Stimulated activated CD4-positive, alpha-beta T cell treated with anti-CD3 and anti-CD28 coated beads, Interleukin-15, amount 100 ng/mL, for 1 hour (primary cell): ENCODE data around the gene RBMS3.
"Not testable (repeated sequence)": the region's sequence is repeated elsewhere in the genome, so short reads cannot be mapped to it uniquely, and the experiment has no call there.

ENCODE experiments used
- DNase-seq, 2 donors: peaks; one replicate each; pipeline ENCODE4 v3.0.0-alpha.2; 2020; ENCODE audit warnings: low read depth in 1 of 2, low spot score in 1 of 2

Gene RBMS3

DNA sequence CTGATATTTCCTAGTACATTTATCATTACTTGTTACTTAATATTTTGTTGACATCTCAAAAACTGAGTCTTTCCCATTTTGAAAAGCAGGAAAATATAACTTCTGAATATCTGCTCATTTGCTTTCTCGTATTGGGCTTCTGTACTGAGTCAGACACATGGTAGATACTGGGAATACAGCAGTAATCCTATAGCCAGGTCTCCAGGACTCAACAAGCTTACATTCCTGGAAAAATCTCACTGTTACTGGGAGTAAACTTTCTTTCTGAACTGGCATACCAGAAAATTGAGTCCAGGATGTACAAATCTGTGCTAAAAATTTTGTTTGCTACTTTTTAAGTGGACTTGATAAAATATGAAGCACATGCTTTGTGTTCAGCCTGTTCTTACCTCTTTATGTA lies 240.4 kb downstream of the RBMS3 start:
- no peak for DNase-seq

DNA sequence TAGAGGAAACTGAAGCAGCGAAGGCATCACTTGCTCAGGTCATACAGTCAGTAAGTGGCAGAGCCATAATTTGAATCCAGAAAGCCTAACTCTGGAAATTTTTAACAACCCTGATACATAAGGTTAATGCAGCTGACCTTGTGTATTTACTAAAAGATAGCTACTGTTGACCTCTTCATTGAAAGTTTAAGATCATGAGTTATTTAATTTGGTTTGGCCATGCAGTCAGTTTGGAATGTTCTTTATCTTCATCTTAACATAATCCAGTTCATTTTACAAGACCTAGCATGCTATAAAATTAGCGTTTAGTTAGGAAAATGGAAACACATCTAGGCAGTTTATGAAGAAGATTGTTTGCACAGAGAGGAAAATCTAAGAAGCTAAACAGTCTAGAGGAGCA lies 240.9 kb downstream of the RBMS3 start:
- no peak for DNase-seq

DNA sequence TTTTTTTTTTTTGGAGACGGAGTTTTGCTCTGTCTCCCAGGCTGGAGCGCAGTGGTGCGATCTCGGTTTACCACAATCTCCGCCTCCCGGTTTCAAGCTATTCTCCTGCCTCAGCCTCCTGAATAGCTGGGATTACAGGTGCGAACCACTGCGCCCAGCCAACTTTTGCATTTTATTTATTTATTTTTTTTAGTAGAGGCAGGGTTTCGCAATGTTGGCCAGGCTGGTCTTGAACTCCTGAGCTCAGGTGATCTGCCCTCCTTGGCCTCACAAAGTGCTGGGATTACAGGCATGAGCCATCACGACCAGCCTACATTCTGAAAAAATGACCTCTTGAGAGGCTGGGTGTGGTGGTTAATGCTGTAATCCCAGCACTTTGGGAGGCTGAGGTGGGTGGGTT lies 243.6 kb downstream of the RBMS3 start:
- not testable (repeated sequence) for DNase-seq

DNA sequence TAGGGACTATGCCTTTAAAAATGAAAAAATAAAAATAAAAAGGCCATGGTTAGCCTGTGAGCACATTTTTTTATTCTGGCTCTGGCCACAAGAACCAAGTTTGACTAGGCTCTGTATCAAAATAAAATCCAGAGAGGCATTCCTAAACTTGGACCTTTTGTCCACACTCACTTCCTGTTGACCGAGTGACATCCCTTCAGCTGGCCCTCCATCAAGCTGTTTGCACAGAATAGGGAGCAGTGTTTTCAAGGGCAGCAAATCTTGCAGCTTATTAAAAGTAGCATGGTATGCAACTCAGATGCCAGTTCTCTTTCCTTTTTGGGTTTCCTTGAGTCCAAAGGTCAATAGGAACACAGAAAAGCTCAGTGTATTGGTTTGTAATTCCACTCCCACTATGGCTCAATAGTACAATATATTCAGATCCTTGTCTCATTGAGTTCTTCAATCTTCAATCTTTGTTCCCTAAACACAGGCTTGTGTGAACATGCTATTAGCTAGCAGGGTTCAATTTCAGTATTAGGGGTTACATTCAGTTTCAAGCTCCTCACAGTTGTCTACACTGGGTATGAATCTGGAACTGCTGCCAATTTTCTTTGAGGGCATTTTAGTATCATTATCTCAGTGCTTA lies 244.5 kb downstream of the RBMS3 start:
- no peak for DNase-seq

DNA sequence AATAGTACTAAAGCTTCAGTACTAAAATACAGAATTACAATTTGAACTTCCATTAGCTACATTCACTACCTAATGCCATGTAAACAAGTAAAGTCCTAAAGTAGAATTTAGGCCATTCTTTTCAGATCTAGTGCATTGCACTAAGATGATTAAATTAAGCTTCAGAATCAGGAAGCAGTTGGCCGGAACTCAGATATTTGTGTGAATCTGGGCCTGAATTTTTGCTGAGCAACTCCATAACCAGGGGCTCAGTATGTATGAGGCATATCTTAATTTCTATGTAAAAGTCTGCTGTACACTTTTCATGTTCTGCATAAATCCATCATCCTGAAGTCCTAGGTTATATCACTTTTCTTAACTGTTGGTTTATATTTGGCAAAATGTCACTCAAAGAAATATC lies 246.4 kb downstream of the RBMS3 start:
- no peak for DNase-seq

DNA sequence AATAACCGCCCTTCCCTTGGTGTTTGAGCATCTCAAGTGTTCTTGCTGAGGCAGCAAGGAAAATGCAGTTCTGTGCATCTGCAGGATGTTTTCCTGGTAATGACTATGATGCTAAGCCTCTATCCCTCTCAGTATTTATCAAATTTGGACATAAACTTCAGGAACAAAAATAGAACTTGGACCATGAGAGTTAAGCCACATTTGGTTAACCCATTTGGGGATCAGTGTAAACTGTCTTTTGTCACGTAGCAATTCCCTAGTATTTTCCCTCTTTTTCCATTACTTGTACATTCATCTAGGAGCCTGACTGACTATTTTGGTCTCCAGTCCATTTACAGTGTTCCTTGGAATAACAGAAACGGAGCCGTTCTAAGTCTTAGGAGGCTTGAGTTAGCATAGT lies 250.8 kb downstream of the RBMS3 start:
- no peak for DNase-seq

DNA sequence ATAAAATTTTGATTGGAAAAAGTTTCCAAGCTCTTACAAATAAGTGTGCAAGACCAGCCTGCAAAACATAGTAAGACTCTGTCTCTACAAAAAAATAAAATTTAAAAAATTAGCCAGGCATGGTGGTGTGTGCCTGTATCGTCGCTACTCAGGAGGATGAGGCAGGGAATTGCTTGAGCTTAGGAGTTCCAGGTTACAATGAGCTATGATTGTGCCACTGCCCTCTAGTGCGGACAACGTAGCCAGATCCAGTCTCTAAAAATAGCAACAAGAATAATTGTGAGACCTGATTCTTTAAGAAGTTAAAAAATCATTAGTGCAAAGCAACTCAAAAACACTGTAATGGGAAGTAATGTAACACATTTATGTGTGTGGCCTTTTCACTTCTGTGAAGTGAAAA lies 251.6 kb downstream of the RBMS3 start:
- DNase-seq = no peak

DNA sequence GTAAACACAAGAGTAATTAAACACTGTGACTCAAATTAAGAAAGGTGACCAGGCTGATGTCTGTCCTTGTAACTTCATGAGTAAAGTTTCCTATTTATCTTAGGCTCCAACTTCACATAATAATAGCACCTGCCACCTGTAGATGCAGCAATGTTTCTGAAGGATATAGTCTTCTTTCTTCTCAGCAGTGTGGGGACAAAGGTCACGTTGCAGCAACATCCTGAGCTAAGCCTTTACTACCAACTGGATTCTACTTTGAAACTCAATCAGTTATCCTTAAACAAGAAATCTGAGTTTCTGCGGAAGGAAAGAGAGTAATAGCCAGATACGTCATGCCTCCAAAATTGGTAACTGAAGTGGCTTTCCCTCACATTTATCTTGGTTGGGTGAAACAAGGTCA lies 253.1 kb downstream of the RBMS3 start:
- DNase-seq = no peak

DNA sequence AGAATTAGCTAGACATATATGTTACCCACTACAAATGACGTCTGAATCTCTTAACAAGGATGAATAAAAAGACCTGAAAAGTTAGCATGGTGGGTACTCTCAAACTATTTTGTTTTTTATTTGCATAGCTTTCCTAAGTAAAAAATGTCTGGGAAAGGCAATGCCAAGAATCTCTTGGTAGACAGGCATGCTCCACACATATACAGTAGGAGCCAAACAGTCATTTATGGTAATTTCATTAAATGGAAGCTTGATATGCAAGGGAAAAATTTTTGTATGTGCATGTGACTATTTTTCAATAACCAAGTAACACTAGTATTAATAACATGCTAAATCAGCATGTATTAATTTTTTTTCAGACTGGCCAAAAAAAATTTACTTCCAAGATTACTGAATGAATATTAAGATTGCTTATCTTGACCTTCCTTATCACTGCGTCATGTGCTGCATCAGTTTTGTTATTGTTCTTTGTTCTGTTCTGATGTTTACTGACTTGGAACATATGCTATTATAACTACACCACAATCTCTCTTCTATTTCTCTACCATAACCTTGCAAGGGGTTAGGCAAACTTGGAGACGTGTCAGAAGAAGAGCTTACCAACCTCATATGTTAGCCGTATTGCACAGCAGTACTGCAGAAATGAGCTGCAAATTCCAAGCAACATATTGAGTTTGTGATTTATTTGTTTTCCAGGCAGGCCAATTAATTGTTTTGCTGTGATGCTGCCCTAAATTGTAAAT lies 255.3 kb downstream of the RBMS3 start:
- no peak for DNase-seq

DNA sequence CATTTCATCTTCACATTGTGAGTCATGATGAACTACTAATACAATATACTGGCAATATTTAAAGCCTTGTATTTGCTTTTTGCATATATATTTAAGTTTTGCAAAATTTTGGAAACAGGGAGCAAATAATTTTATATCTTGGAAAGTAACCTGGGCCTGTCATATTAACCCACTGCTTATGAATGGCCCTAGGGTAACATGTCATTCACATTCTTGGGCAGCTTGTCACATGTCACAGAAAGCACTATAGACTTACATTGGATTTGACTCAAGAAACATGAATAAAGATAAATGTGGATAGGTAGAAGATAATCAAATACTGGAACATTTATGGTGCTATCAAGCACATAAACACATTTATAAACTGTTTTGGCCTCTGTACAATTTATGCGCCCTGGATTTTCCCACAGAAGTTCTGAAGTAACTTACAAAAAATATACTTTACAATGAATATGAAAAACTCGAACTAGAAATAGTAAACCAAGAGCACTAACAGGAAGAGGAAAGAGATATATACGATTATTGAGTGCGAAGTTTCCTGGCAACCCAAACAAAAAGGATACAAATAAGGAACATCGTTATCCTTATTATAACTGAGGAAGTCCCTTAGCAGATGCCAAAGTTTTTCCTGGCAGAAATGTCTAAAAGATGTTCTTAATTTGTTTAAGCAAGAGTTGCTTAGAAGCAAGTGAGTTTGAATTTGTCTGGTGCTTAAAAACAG lies 257.2 kb downstream of the RBMS3 start:
- no peak for DNase-seq

DNA sequence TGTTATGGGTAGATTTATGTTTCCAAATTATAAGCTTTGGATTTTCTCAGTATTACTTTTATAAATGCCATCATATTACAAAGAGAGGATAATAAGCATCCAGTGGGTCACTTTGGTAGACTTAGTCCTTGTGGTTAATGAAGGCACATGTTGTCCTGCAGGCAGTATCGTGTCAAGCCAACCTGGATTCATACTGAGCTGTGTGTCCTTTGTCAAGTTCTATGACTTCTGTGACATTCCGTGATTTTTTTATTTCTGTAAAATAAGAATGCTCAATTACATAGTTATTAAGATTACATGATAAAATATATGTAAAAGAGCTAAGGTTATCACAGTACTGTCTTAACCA lies 257.7 kb downstream of the RBMS3 start:
- no peak for DNase-seq

DNA sequence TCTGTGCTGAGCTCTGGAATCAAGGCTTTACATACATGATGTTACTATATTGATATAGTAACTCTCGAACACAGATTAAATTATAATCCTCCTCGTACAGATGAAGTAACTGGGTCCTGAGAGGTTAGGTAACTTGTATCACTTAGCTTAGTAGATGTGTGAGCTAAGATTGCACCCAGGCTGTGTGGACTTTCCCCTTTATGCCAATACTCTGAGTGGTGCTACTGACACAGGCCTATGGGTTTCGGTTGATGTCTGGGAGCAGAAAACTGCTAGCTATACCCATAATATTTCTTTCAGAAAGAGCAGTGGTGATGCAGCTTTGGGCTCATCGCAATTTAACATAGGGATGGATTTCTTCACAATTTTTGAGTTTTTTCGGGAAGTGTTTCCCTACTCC lies 259.7 kb downstream of the RBMS3 start:
- no peak for DNase-seq

DNA sequence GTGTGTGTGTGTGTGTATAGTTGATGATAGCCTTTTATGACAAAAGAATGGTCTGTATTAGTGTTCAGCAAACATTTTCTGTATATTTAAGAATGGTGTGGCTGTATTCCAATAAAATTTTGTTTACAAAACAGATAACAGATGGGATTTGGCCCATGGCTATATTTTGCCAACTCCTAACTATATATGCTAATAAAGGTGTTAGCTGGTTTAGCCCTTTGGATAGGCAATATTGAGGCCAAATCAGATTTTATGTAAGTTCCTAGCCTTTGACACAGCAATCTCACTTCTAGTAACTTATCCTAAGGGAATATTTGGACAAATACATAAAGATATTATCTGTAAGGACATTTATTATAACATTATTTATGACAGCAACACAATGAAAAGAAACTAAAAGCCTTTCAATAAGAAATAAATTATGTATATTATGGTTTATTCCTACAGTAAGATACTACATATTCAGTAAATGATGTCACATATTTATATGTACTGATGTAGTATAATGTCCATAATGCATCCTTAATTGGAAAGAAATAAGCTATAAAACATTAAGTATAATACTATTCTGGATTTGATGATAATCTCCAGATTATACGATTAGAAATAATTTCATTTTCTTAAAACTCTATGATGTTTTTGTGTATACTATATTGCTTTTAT lies 264.0 kb downstream of the RBMS3 start:
- no peak for DNase-seq

DNA sequence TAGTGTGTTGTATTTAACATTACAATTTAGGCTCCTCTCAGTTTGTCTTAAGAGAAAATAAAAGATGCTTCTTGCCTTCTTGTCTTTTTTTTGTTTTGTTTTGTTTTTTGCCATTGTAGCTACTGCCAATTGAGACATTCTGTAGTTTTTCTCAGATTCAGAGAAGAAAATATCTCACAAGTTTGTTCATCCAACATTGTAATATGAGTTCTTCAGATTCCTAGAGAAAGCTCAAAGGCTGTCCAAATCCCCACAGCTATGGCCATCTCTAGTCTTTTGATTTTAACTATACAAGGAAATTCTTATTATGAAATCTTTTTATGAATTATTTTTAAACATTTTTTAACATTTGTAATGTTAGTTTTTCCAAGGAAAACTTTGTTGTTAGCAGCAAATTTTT lies 264.7 kb downstream of the RBMS3 start:
- DNase-seq = no peak

DNA sequence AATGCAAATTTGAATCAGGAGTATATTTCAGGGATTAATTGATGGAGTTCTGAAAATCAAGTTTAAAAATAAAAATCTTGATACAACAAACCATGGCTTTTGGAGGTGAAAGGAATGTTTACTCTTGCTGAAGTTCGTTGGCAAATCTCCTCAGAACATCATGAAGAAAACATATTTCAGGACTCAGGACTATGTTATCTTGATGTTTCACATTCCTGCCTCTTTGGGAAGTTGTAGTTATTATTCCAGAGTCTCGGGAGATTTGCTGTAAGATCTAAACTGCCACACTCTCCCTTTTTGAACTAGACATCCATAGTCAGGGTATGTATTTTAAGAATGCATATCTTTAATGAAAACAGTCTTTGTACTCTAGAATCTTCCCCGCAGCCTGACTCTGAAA lies 271.2 kb downstream of the RBMS3 start:
- DNase-seq = no peak

DNA sequence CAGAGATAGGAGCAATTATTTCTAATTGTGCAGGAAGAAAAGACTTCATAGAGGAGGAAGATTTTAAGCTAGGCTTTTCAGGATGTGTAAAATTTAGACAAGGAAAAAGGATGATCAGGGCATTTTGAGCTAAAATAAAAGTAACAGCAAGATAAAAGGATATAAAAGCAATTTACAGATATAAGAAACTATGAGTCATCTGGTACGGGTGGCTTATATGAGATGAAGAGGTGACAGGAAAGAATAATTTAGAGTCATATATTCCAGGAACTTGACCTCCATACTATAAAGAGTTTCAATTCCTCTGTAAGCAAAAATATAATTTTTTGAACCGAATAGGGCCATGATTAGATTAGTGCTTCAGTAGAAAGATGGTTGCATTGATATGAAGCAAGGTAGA lies 273.7 kb downstream of the RBMS3 start:
- DNase-seq = no peak

DNA sequence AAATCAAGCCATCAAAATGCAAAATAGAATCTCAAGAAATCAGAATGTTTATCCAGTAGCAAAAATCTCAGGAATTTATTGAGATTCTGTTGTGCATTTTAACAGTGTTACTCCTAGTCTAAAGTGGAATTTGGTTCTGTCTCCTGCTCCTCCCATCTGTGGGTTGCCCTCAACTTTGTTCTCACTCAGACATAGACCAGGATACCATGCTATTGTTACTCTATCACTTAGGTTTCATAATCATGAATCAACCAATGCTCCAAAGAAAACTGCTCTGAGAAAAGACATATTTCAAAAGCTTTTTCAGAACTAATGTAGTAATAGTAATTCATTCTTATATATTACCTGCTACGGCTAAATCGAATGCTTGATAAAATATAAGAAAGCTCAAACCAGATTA lies 274.7 kb downstream of the RBMS3 start:
- DNase-seq = no peak

DNA sequence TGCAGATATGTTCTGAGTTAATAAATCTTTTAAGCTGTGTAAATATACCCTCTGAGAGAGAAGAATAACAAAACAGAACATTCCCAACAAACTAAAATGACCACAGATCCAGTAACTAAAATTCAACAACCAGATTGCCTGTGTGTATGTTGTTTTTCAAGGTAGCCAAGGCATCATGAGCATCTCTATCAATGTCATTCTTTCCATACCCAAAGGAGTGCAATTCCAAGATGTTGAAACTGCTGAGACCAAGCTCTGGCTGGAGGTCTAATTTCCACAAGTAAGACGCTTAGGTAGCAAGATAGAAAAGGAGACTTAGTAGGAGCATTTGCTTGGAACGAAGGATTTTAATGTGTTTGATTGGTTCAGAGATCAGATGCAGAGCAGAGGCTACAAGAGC lies 276.3 kb downstream of the RBMS3 start:
- DNase-seq = no peak

DNA sequence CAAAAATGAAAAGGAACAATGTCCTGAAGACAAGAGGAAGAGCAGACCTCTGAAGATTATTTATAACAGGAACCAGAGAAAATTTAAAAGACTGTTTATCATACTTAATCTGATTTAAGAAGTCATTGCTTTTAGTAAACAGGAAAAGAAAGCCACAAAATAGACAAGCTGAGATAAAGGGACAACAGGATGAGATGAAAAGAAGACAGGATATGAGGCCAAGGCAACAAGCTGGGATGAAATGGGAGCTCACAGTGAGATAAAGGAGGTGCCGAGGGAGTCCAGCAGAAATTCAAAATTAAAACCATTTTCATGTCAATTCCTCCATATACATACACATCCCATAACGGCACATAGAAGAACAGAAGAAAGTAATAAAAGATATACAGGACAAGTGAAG lies 277.0 kb downstream of the RBMS3 start:
- no peak for DNase-seq

DNA sequence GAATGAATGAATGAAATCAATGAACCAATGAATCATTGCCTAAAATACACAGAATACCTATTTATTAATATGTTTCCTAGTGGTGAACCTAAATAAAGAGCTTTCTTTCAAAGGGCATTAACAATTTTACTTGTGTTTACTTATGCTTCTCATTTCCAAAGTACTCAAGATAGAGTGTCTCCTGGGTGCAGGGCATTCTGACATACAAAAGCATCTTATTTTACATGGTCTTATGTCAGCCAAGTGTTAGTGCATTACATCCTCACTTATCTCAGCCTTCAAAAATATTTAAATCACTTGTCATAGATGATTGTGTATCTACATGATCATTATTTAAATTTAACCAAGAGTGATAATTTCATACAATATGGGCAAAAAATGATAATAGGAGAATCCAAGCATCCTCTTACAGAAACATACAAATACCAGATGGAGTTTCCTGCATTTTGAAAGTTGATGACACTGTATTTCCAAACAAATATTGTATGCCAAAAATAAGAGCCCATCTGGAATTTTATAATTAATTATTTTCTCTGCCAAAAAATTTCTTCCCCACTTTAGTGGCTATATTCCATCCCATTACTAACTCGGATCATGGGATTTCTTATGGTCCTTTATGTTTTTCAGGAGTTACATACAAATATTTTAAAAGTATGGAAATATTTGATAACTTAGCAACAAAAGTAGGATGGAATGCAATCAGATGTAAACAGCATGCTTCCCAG lies 279.0 kb downstream of the RBMS3 start:
- no peak for DNase-seq

DNA sequence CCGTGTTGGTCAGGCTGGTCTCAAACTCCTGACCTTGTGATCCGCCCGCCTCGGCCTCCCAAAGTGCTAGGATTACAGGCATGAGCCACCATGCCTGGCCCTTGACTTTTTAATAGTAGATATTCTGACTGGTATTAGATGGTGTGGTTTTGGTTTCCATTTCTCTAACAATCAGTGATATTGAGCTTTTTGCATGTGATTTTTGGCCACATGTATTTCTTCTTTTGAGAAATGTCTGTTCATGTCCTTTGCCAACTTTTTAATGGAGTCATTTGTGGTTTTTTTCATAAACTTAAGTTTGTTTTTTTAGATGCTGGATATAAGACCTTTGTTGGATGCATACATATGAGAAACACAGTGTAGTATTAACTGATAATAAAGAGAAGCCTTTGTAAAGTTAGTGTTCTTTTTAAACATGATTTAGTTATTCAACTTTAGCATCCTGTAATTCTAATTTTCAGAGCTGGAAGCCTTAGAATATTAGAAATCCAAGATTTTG lies 280.8 kb downstream of the RBMS3 start:
- DNase-seq = no peak
